HepG2 (cell line): ENCODE results near the gene DHX32. TPM values are rescaled to one million over a fixed set of nuclear protein-coding genes. Genes with fewer than 3 reads are reported as not detected.

Source experiments
- ATAD3A ChIP-seq: sonication (generic); formaldehyde crosslinking; IDR thresholded peaks from 2 replicates; pipeline ENCODE4 v1.4.0; 2020; ENCODE audit warnings: missing genetic modification reagents
- BCL3 ChIP-seq: sonication (generic); formaldehyde crosslinking; IDR thresholded peaks from 2 replicates; pipeline ENCODE4 v1.5.1; 2020; ENCODE audit warnings: mild to moderate bottlenecking, missing genetic modification reagents, moderate library complexity
- CEBPB ChIP-seq: IDR thresholded peaks from 2 replicates; pipeline ENCODE4 v1.6.1; 2011; ENCODE audit warnings: low read depth, low read length, improper control_type of control experiment, borderline replicate concordance
- HNF1A ChIP-seq, 2 experiments: sonication (generic) in 1 of 2; formaldehyde crosslinking in 1 of 2; IDR thresholded peaks; 2 replicates each; pipeline versions ENCODE4 v1.4.0 to v1.6.1; 2016 to 2020; ENCODE audit warnings: borderline replicate concordance in 1 of 2, low read depth in 1 of 2, mild to moderate bottlenecking in 1 of 2, missing genetic modification reagents in 1 of 2
- HOXD1 ChIP-seq: sonication (generic); formaldehyde crosslinking; IDR thresholded peaks from 2 replicates; pipeline ENCODE4 v1.5.0; 2020; ENCODE audit warnings: missing genetic modification reagents
- KAT2B ChIP-seq: fragments of 150-350 bp; IDR thresholded peaks from 2 replicates; pipeline ENCODE4 v1.6.1; 2014; ENCODE audit warnings: low read depth, low read length, borderline replicate concordance
- MLXIP ChIP-seq: sonication (generic); formaldehyde crosslinking; IDR thresholded peaks from 2 replicates; pipeline ENCODE4 v1.9.0; 2021; ENCODE audit warnings: missing genetic modification reagents, borderline replicate concordance
- NR2C2 ChIP-seq: sonication (generic); formaldehyde crosslinking; IDR thresholded peaks from 2 replicates; pipeline ENCODE4 v1.4.0; 2020; ENCODE audit warnings: missing genetic modification reagents, mild to moderate bottlenecking, moderate library complexity, borderline replicate concordance
- RXRB ChIP-seq: IDR thresholded peaks from 2 replicates; pipeline ENCODE4 v1.6.1; 2016; ENCODE audit warnings: borderline replicate concordance, missing genetic modification reagents, missing compliant biosample characterization
- YY1 ChIP-seq: IDR thresholded peaks from 2 replicates; pipeline ENCODE4 v1.6.1; 2011; ENCODE audit warnings: low read length, low read depth, moderate library complexity, mild to moderate bottlenecking; ENCODE audit not compliant: insufficient read depth, insufficient replicate concordance
- ZFYVE20 ChIP-seq: sonication (generic); formaldehyde crosslinking; IDR thresholded peaks from 2 replicates; pipeline ENCODE4 v1.8.0; 2023; ENCODE audit warnings: low read depth, mild to moderate bottlenecking, moderate library complexity, missing genetic modification reagents, borderline replicate concordance
- ZNF24 ChIP-seq: fragments of 450-650 bp; IDR thresholded peaks from 2 replicates; pipeline ENCODE4 v1.6.1; 2017; ENCODE audit warnings: antibody characterized with exemption, mild to moderate bottlenecking
- ZNF343 ChIP-seq: sonication (generic); formaldehyde crosslinking; IDR thresholded peaks from 2 replicates; pipeline ENCODE4 v1.4.0; 2020; ENCODE audit warnings: mild to moderate bottlenecking, missing genetic modification reagents
- ZNF672 ChIP-seq: sonication (generic); formaldehyde crosslinking; IDR thresholded peaks from 2 replicates; pipeline ENCODE4 v1.8.1; 2022; ENCODE audit warnings: missing genetic modification reagents
- polyA plus RNA-seq, 8 experiments: library from polyadenylated mRNA; depleted of rRNA in 3 of 8; stranded (reverse) in 7 of 8; unstranded in 1 of 8; fragments of >200 nt; fragmentation: Illumina TruSeq in 4 of 8; extraction: Trizol in 4 of 8; gene quantifications; 2 replicates each; pipeline versions ENCODE4 v1.2.1 to v1.2.3, GENCODE V29; 2011 to 2016; ENCODE audit warnings: low read depth in 4 of 8, missing spikeins in 1 of 8, mixed read lengths in 1 of 8; ENCODE audit not compliant: insufficient read depth in 1 of 8
- total RNA-seq, 5 experiments: library from RNA; depleted of rRNA; stranded (reverse); fragments of >200 nt; fragmentation: Illumina TruSeq; extraction: Trizol; gene quantifications; 2 replicates each; pipeline ENCODE4 v1.2.3, GENCODE V29; 2016; ENCODE audit warnings: low read depth in 1 of 5
- TF ChIP-seq, protein P1 (sequence below): sonication (generic); formaldehyde crosslinking; IDR thresholded peaks from 2 replicates; pipeline ENCODE4 v1.4.0; 2020; ENCODE audit warnings: mild to moderate bottlenecking, missing genetic modification reagents

Gene DHX32
- total and polyA plus RNA-seq, 2 of the 13 experiments (the other 11 are each of a cell fraction or from before 2014, with no cell fraction given), result 15.5 to 16.5 TPM

- TF ChIP-seq BCL3 (peak; percentile 73; the same call in 1 of the 2 replicates), ZNF672 (CRISPR knock-in tag) (peak; percentile 69; the same call in 1 of the 2 replicates), YY1 (no peak), ZFYVE20 (CRISPR knock-in tag) (no peak), ZNF343 (CRISPR knock-in tag) (0 out of 2 replicates have a peak, but pooled peaks have one; percentile 45), MLXIP (CRISPR knock-in tag) (no peak), CEBPB (peak; percentile 99), NR2C2 (CRISPR knock-in tag) (peak; percentile 85), RXRB (CRISPR knock-in tag) (peak; percentile 98), ZNF24 (no peak), HOXD1 (CRISPR knock-in tag) (peak; percentile 76), ATAD3A (CRISPR knock-in tag) (no peak), HNF1A (IDR thresholded peaks at IDR 0.05; ENCODE audit: low read depth) (peak; percentile 76), HNF1A (CRISPR knock-in tag; IDR thresholded peaks at IDR 0.05; ENCODE audit: borderline replicate concordance) (peak; percentile 91), KAT2B (no peak)
- TF ChIP-seq, protein P1, sequence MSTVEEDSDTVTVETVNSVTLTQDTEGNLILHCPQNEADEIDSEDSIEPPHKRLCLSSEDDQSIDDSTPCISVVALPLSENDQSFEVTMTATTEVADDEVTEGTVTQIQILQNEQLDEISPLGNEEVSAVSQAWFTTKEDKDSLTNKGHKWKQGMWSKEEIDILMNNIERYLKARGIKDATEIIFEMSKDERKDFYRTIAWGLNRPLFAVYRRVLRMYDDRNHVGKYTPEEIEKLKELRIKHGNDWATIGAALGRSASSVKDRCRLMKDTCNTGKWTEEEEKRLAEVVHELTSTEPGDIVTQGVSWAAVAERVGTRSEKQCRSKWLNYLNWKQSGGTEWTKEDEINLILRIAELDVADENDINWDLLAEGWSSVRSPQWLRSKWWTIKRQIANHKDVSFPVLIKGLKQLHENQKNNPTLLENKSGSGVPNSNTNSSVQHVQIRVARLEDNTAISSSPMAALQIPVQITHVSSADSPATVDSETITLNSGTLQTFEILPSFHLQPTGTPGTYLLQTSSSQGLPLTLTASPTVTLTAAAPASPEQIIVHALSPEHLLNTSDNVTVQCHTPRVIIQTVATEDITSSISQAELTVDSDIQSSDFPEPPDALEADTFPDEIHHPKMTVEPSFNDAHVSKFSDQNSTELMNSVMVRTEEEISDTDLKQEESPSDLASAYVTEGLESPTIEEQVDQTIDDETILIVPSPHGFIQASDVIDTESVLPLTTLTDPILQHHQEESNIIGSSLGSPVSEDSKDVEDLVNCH (CRISPR knock-in tag), result no peak
Observed at GRCh38 chr10:125792342-125793300, 88.5 kb downstream of the DHX32 start (continued).
